ENCODE measurements around the gene ICE1.

DNA sequence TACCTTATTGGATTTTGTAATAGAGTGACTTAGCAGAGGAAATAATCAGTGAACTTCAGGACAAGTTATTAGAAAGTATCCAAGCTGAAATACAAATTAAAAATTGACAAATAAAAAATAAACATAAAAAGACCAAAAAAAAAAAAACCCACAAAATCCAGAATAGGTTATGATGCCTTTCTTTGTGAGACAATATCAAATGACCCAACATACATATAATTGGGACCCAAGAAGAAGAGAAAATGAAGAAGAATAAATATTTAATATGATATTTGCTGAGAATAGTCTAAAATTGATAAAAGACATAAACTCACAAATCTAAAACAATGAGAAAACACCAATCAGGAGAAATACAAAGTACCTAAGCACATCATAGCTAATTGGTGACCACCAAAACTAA lies 81.8 kb downstream of the ICE1 start:
- no peak for TF ChIP-seq RFX5 (IDR thresholded peaks at IDR 0.05; ENCODE audit: low read depth, low read length)
- no peak for TF ChIP-seq CTCF (conservative IDR thresholded peaks at IDR 0.05; ENCODE audit: low read depth, low read length)
- TF ChIP-seq SMC3 (IDR thresholded peaks at IDR 0.05; ENCODE audit: low read depth, low read length) = no peak
- TF ChIP-seq NFE2L2 (IDR thresholded peaks at IDR 0.05; ENCODE audit: low read depth, low read length) = no peak
- TF ChIP-seq CEBPB (IDR thresholded peaks at IDR 0.05; ENCODE audit: low read depth, low read length) = no peak
- TF ChIP-seq RAD21 (IDR thresholded peaks at IDR 0.05; ENCODE audit: low read length) = no peak
- no peak for TF ChIP-seq POLR2A (IDR thresholded peaks at IDR 0.05; ENCODE audit: low read depth, low read length)
